Measurements from ENCODE around the gene PPIL3. TPM values are rescaled to one million over a fixed set of nuclear protein-coding genes. Genes with fewer than 3 reads are reported as not detected.

PPIL3 gene
- total RNA-seq, 1 donor from 2014 or later: 34.5 TPM

DNA sequence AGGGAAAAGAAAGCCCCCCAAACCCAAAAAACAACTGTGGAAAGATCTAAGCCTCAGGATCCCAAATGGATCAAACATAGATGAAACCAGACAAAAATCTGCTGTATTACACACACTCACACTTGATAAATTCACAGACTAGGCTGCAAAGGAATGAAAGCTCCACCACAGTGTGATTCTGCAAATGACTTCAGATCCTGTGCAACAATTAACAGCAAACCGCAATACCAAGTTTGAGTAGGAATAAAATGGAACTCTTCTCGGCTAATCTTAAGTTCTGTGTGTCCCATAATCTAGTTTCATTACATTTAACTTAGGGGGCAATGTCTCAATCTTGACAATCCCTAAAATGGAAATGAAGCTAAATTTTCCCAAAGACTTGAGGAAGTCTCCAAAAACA is 36.3 kb downstream of the PPIL3 start:
- Histone ChIP-seq H3K27me3 (ENCODE audit: control insufficient read depth, insufficient read depth, low read length) (no peaks in the 10 kb centered on the region), H3K4me3 (ENCODE audit: low read depth, low read length) (no peak overlapping the region), H3K36me3 (ENCODE audit: control insufficient read depth, insufficient read depth, low read length) (peaks cover 11% of the 10 kb centered on the region)
- FAIRE-seq: no peak
- TF ChIP-seq, protein P1, sequence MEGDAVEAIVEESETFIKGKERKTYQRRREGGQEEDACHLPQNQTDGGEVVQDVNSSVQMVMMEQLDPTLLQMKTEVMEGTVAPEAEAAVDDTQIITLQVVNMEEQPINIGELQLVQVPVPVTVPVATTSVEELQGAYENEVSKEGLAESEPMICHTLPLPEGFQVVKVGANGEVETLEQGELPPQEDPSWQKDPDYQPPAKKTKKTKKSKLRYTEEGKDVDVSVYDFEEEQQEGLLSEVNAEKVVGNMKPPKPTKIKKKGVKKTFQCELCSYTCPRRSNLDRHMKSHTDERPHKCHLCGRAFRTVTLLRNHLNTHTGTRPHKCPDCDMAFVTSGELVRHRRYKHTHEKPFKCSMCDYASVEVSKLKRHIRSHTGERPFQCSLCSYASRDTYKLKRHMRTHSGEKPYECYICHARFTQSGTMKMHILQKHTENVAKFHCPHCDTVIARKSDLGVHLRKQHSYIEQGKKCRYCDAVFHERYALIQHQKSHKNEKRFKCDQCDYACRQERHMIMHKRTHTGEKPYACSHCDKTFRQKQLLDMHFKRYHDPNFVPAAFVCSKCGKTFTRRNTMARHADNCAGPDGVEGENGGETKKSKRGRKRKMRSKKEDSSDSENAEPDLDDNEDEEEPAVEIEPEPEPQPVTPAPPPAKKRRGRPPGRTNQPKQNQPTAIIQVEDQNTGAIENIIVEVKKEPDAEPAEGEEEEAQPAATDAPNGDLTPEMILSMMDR (IDR thresholded peaks at IDR 0.05; ENCODE audit: insufficient read depth, low read length, severe bottlenecking): no peak
- no peak for DNase-seq (ENCODE audit: low read depth)

DNA sequence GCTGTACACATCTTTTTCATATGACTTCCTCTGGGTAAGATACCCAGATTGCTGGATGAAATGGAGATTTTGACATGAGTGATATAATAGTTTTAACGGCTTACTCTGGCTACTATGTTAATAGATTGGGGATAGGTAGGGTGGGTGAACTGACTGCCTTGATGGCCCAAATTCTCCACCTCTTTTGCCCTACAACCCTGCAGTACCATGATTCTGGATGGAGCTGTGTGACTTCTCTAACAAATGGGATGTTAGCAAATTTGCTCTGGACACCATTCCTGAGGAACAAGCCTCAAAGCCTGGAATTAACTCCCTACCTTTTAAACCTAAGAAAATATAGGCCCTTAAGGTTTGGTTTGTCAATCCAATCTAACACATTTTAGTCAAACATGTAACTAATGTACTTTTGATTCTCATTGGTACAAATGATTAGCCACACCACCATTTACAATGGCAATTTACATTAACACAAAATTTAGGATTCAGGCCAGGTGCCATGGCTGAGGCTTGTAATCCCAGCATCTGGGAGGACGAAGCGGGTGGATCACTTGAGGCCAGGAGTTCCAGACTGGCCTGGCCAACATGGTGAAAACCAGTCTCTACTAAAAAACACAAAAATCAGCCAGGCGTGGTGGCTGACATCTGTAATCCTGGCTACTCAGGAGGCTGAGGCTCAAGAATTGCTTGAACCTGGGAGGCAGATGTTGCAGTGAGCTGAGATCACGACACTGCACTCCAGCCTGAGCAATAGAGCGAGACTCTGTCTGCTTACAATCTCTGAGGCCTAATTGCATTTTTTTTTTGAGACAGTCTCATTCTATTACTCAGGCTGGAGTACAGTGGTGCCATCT is 37.3 kb downstream of the PPIL3 start:
- Histone ChIP-seq H3K27me3 (ENCODE audit: control insufficient read depth, insufficient read depth, low read length) (no peaks in the 10 kb centered on the region), H3K4me3 (ENCODE audit: low read depth, low read length) (no peak overlapping the region), H3K36me3 (ENCODE audit: control insufficient read depth, insufficient read depth, low read length) (peaks cover 8% of the 10 kb centered on the region)
- DNase-seq (ENCODE audit: low read depth) (no peak), FAIRE-seq (no peak)
- TF ChIP-seq, protein P1 (IDR thresholded peaks at IDR 0.05; ENCODE audit: insufficient read depth, low read length, severe bottlenecking): no peak

DNA sequence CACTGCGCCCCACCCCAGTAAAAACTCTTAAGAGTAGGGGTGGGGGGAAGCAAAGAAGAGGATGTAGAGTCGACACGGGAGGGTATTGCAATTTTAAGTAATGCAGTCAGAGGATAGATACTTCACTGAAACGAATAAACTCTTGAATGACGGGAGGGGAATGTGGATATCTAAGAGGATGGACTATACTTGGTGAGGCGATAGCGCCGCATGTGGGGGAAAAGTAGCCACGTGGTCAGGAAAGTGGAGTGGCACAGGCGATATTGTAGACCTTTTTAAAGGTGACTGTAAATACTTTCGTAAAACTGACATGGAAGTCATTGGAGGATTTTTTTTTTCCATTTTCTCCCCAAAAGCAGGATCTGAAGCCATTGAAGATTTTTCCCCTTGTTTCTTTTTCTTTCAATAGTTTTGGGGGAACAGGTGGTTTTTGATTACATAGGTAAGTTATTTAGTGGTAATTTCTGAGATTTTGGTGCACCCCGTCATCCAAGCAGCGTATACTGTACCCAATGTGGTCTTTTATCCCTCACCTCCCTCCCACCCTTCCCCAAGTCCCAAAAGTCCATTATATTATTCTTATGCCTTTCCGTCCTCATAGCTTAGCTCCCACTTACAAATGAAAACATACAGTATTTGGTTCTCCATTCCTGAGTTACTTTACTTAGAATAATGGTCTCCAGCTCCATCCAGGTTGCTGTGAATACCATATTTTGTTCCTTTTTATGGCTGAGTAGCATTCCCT is 38.2 kb downstream of the PPIL3 start:
- FAIRE-seq (no peak), DNase-seq (ENCODE audit: low read depth) (no peak)
- H3K27me3 ChIP-seq (ENCODE audit: control insufficient read depth, insufficient read depth, low read length): no peaks in the 10 kb centered on the region
- H3K4me3 ChIP-seq (ENCODE audit: low read depth, low read length): no peak overlapping the region
- TF ChIP-seq, protein P1 (IDR thresholded peaks at IDR 0.05; ENCODE audit: insufficient read depth, low read length, severe bottlenecking): no peak
- peaks cover 6% of the 10 kb centered on the region for H3K36me3 ChIP-seq (ENCODE audit: control insufficient read depth, insufficient read depth, low read length)

DNA sequence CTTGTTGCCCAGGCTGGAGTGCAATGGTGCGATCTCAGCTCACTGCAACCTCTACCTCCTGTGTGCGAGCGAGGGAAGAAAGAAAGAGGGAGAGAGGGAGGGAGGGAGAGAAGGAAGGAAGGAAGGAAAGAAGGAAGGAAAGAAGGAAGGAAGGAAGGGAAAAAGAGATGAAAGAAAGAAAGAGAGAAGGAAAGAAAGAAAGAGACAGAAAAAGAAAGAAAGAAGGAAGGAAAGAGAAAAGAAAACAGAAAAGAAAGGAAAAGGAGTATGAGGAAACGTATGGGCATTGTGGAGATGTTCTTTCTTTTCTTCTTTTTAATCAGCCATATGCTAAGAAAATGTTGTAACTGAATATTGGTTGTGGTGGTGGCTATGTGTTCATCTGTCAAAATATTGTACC is 40.9 kb downstream of the PPIL3 start:
- no peak for FAIRE-seq
- Histone ChIP-seq H3K36me3 (ENCODE audit: control insufficient read depth, insufficient read depth, low read length) (no peaks in the 10 kb centered on the region), H3K27me3 (ENCODE audit: control insufficient read depth, insufficient read depth, low read length) (no peaks in the 10 kb centered on the region), H3K4me3 (ENCODE audit: low read depth, low read length) (no peak overlapping the region)
- TF ChIP-seq, protein P1 (IDR thresholded peaks at IDR 0.05; ENCODE audit: insufficient read depth, low read length, severe bottlenecking): no peak
- DNase-seq (ENCODE audit: low read depth): no peak

DNA sequence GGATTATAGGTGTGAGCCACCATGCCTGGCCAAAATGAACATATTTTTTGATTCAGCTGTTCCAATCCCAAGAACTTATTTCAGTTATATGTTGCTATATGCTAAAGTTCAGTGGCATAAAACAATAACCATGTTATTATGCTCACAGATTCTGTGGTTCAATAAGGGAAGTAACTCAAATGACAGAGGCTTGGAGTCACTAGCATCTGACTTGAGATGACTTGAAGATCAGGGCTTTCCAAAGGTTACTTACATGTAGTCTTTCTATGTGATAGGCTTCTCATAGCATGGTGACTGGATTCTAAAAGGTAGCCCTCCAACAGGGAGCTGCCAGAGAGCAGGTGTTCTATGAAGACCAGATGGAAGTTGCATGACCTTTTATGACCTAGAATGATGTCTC is 41.6 kb downstream of the PPIL3 start:
- TF ChIP-seq, protein P1 (IDR thresholded peaks at IDR 0.05; ENCODE audit: insufficient read depth, low read length, severe bottlenecking): no peak
- Histone ChIP-seq H3K27me3 (ENCODE audit: control insufficient read depth, insufficient read depth, low read length) (no peaks in the 10 kb centered on the region), H3K4me3 (ENCODE audit: low read depth, low read length) (no peak overlapping the region), H3K36me3 (ENCODE audit: control insufficient read depth, insufficient read depth, low read length) (no peaks in the 10 kb centered on the region)
- no peak for DNase-seq (ENCODE audit: low read depth)
- no peak for FAIRE-seq

Data from bronchial epithelial cell (primary cell).